GM18951 (cell line): ENCODE data around the gene ATP2C2.

ENCODE experiments used
- POLR2A ChIP-seq: IDR thresholded peaks from 4 replicates; pipeline ENCODE4 v1.6.1; 2011; ENCODE audit warnings: mild to moderate bottlenecking; ENCODE audit not compliant: insufficient read length, insufficient read depth; ENCODE audit errors: extremely low read depth
- in situ Hi-C: fragments of 300-500 bp; cut with MboI; formaldehyde crosslinking; loops from one replicate; pipeline ENCODE4 v1.12.0; 2022; ENCODE audit warnings: low sequenced_read_pairs, mixed read lengths, inconsistent platforms; ENCODE audit not compliant: unreplicated experiment

Gene ATP2C2

GRCh38 chr16:84361546-84361945 lies 6.8 kb upstream of the ATP2C2 start:
- in situ Hi-C loops = no loop called here
- no peak for TF ChIP-seq POLR2A

- in situ Hi-C loops = no loop called here
- TF ChIP-seq POLR2A = no peak
These were observed 5.8 kb upstream of the ATP2C2 start for GRCh38 chr16:84362471-84362941.

GRCh38 chr16:84366208-84366607 lies 2.1 kb upstream of the ATP2C2 start:
- in situ Hi-C loops = no loop called here
- TF ChIP-seq POLR2A = no peak

GRCh38 chr16:84367297-84367680 lies 1.0 kb upstream of the ATP2C2 start:
- in situ Hi-C loops = no loop called here
- no peak for TF ChIP-seq POLR2A

- in situ Hi-C loops = no loop called here
- TF ChIP-seq POLR2A = no peak
These were observed 509 bp upstream of the ATP2C2 start for GRCh38 chr16:84367750-84368307.

- in situ Hi-C loops = no loop called here
- TF ChIP-seq POLR2A = no peak
These were observed 767 bp downstream of the ATP2C2 start for GRCh38 chr16:84369105-84369504.

GRCh38 chr16:84369938-84370627 lies 1.7 kb downstream of the ATP2C2 start:
- in situ Hi-C loops = no loop called here
- no peak for TF ChIP-seq POLR2A

GRCh38 chr16:84370723-84371552 lies 2.6 kb downstream of the ATP2C2 start:
- TF ChIP-seq POLR2A = no peak
- in situ Hi-C loops = no loop called here

- in situ Hi-C loops = no loop called here
- no peak for TF ChIP-seq POLR2A
These were observed 3.2 kb downstream of the ATP2C2 start for GRCh38 chr16:84371553-84371865.

GRCh38 chr16:84373907-84374489 lies 5.7 kb downstream of the ATP2C2 start:
- in situ Hi-C loops = no loop called here
- TF ChIP-seq POLR2A = no peak

- in situ Hi-C loops = no loop called here
- TF ChIP-seq POLR2A = no peak
These were observed 9.8 kb downstream of the ATP2C2 start for GRCh38 chr16:84378099-84378498.

GRCh38 chr16:84378567-84378966 lies 10.2 kb downstream of the ATP2C2 start:
- in situ Hi-C loops = no loop called here
- no peak for TF ChIP-seq POLR2A

GRCh38 chr16:84379008-84379708 lies 10.8 kb downstream of the ATP2C2 start:
- in situ Hi-C loops = no loop called here
- no peak for TF ChIP-seq POLR2A
